ENCODE results near the gene S100A7A. TPM values are rescaled to one million over a fixed set of nuclear protein-coding genes. Genes with fewer than 3 reads are reported as not detected.

S100A7A gene
- total RNA-seq, 1 experiment from 2014 or later: not detected

DNA sequence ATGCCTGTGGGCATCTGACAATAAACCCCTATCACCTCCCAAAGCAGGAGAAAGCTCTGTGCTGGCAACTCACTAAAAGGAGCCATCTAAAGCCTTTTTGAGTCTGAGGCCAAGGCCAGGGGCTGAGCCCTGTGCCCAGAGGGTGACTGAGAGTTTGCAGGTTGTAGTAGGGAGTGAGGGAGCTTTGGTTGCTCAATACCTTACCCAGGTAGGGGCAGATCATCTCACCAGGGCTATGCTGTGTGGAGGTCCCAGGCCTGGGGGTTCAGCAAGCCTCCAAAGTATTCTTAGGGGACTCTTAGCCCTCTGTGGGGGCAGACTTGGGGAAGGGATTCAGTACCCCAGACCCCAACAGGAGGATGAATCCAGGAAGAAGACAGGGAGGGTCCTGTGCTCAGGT lies 23.0 kb downstream of the S100A7A start:
- no peaks in the 10 kb centered on the region for H3K9me3 ChIP-seq
- intact Hi-C loops (cut with micrococcal nuclease; ENCODE audit: unreplicated experiment): no loop called here
- H3K4me1 Mint-ChIP-seq (ENCODE audit: low read depth, unreplicated experiment): no peaks in the 10 kb centered on the region
- no peaks in the 10 kb centered on the region for H3K36me3 ChIP-seq (ENCODE audit: control insufficient read depth, insufficient read depth, low read length)
- H3K36me3 Mint-ChIP-seq (ENCODE audit: insufficient read depth, unreplicated experiment): no peaks in the 10 kb centered on the region
- H3K4me3 Mint-ChIP-seq (ENCODE audit: unreplicated experiment): no peak overlapping the region
- H3K27me3 ChIP-seq (replicated peaks; ENCODE audit: control insufficient read depth, insufficient read depth, low read length): peaks cover 2% of the 10 kb centered on the region; the same call in 1 of the 2 replicates
- no peak overlapping the region for H3K27ac Mint-ChIP-seq (ENCODE audit: unreplicated experiment)
- no TSS peak for BruUV-seq (replicated peaks)
- no peak for DNase-seq
- TF ChIP-seq, protein P1, sequence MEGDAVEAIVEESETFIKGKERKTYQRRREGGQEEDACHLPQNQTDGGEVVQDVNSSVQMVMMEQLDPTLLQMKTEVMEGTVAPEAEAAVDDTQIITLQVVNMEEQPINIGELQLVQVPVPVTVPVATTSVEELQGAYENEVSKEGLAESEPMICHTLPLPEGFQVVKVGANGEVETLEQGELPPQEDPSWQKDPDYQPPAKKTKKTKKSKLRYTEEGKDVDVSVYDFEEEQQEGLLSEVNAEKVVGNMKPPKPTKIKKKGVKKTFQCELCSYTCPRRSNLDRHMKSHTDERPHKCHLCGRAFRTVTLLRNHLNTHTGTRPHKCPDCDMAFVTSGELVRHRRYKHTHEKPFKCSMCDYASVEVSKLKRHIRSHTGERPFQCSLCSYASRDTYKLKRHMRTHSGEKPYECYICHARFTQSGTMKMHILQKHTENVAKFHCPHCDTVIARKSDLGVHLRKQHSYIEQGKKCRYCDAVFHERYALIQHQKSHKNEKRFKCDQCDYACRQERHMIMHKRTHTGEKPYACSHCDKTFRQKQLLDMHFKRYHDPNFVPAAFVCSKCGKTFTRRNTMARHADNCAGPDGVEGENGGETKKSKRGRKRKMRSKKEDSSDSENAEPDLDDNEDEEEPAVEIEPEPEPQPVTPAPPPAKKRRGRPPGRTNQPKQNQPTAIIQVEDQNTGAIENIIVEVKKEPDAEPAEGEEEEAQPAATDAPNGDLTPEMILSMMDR (IDR thresholded peaks at IDR 0.05; ENCODE audit: insufficient read depth in 1 of 2, low read depth in 1 of 2, low read length in 1 of 2, severe bottlenecking in 1 of 2, unreplicated experiment in 1 of 2): no peak
- no peak overlapping the region for H3K4me3 ChIP-seq (ENCODE audit: low read depth, low read length)
- H3K4me1 ChIP-seq: no peaks in the 10 kb centered on the region
- H3K27me3 Mint-ChIP-seq (ENCODE audit: insufficient read depth, unreplicated experiment): peaks cover 22% of the 10 kb centered on the region
- CTCF ChIA-PET: no interaction called here
- POLR2A ChIA-PET: no interaction called here
- H3K9me3 Mint-ChIP-seq (ENCODE audit: unreplicated experiment): no peaks in the 10 kb centered on the region

DNA sequence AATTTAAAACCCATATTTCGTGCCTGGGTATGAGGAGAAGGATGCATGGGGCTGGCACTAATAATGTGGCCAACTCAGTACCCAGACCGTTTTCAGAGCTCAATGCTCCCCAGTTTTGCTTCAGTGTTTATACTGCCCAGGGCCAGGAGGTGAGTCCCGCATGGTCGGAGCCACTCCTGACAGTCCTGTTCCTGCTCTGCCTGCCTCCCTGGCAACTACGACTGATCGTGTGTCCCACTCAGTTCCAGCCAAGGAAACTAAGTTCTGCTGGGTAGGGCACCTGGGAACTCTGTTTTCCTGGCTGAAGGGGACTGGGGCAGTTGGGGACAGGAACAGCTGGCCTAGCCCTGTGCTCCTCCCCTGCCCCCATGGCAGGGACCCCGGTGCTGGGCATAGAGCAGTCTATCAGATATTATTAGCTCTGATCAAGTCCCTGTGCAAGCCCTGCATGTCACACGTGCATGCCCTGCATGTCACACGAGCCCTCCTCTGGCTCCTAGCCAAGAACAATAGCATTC lies 25.0 kb downstream of the S100A7A start:
- ChIA-PET CTCF (no interaction called here), POLR2A (no interaction called here)
- Histone ChIP-seq H3K4me1 (no peaks in the 10 kb centered on the region), H3K27me3 (replicated peaks; ENCODE audit: control insufficient read depth, insufficient read depth, low read length) (peaks cover 2% of the 10 kb centered on the region; the same call in 1 of the 2 replicates), H3K36me3 (ENCODE audit: control insufficient read depth, insufficient read depth, low read length) (no peaks in the 10 kb centered on the region), H3K4me3 (ENCODE audit: low read depth, low read length) (no peak overlapping the region), H3K9me3 (no peaks in the 10 kb centered on the region)
- DNase-seq: no peak
- Mint-ChIP-seq H3K27ac (ENCODE audit: unreplicated experiment) (no peak overlapping the region), H3K36me3 (ENCODE audit: insufficient read depth, unreplicated experiment) (no peaks in the 10 kb centered on the region), H3K4me1 (ENCODE audit: low read depth, unreplicated experiment) (no peaks in the 10 kb centered on the region), H3K4me3 (ENCODE audit: unreplicated experiment) (no peak overlapping the region), H3K9me3 (ENCODE audit: unreplicated experiment) (no peaks in the 10 kb centered on the region), H3K27me3 (ENCODE audit: insufficient read depth, unreplicated experiment) (peaks cover 29% of the 10 kb centered on the region)
- BruUV-seq (replicated peaks): no TSS peak
- intact Hi-C loops (cut with micrococcal nuclease; ENCODE audit: unreplicated experiment): no loop called here
- TF ChIP-seq, protein P1 (IDR thresholded peaks at IDR 0.05; ENCODE audit: insufficient read depth in 1 of 2, low read depth in 1 of 2, low read length in 1 of 2, severe bottlenecking in 1 of 2, unreplicated experiment in 1 of 2): no peak

DNA sequence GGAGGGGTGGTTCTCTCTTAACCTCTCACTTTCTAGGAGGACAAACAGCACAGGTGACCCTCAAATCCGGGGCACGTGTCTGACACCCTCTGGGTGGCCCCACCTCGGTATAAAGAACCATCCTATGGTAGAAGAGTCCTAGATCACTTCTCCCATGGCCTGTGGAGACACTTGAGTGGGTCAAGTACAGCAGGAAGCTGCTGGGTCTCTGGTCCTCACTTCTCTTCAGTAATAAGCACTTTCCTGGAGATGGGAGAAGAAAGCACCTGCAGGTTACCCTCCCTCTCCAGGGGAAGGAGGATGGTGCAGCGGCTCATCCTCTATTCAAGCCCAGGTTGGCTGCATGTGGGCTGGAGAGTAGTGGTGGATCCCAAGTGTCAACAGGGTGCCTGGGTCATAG lies 27.2 kb downstream of the S100A7A start:
- Histone ChIP-seq H3K27me3 (replicated peaks; ENCODE audit: control insufficient read depth, insufficient read depth, low read length) (no peaks in the 10 kb centered on the region; the same call in 1 of the 2 replicates), H3K36me3 (ENCODE audit: control insufficient read depth, insufficient read depth, low read length) (no peaks in the 10 kb centered on the region), H3K9me3 (no peaks in the 10 kb centered on the region), H3K4me1 (no peaks in the 10 kb centered on the region), H3K4me3 (ENCODE audit: low read depth, low read length) (no peak overlapping the region)
- Mint-ChIP-seq H3K9me3 (ENCODE audit: unreplicated experiment) (no peaks in the 10 kb centered on the region), H3K4me3 (ENCODE audit: unreplicated experiment) (no peak overlapping the region), H3K4me1 (ENCODE audit: low read depth, unreplicated experiment) (no peaks in the 10 kb centered on the region), H3K36me3 (ENCODE audit: insufficient read depth, unreplicated experiment) (no peaks in the 10 kb centered on the region), H3K27ac (ENCODE audit: unreplicated experiment) (no peak overlapping the region), H3K27me3 (ENCODE audit: insufficient read depth, unreplicated experiment) (peaks cover 31% of the 10 kb centered on the region)
- TF ChIP-seq, protein P1 (IDR thresholded peaks at IDR 0.05; ENCODE audit: insufficient read depth in 1 of 2, low read depth in 1 of 2, low read length in 1 of 2, severe bottlenecking in 1 of 2, unreplicated experiment in 1 of 2): no peak
- POLR2A ChIA-PET: no interaction called here
- BruUV-seq (replicated peaks): no TSS peak
- intact Hi-C loops (cut with micrococcal nuclease; ENCODE audit: unreplicated experiment): no loop called here
- CTCF ChIA-PET: no interaction called here
- no peak for DNase-seq
